SK-N-SH (cell line): Measurements from ENCODE around the gene ALDH5A1.
A peak's percentile ranks its signal among the peaks of the same experiment; 100 is the strongest.

Source experiments
- EZH2phosphoT487 ChIP-seq: fragments of 200-600 bp; sonication (generic); IDR thresholded peaks from 2 replicates; pipeline ENCODE4 v1.6.1; 2017; ENCODE audit warnings: low read depth, mixed run types, mild to moderate bottlenecking, antibody characterized with exemption, moderate library complexity, borderline replicate concordance
- FOXM1 ChIP-seq: IDR thresholded peaks from 2 replicates; pipeline ENCODE4 v1.4.0; 2012; ENCODE audit warnings: low read depth, mild to moderate bottlenecking
- GABPA ChIP-seq: IDR thresholded peaks from 2 replicates; pipeline ENCODE4 v1.4.0; 2012; ENCODE audit warnings: low read depth, mild to moderate bottlenecking
- GATA2 ChIP-seq: sonication (generic); formaldehyde crosslinking; IDR thresholded peaks from 2 replicates; pipeline ENCODE4 v1.5.0; 2020; ENCODE audit warnings: mild to moderate bottlenecking, missing genetic modification reagents
- JUND ChIP-seq: IDR thresholded peaks from 2 replicates; pipeline ENCODE4 v1.4.0; 2012
- SMC3 ChIP-seq: IDR thresholded peaks from 2 replicates; pipeline ENCODE4 v1.6.1; 2012; ENCODE audit warnings: low read depth, low read length, improper control_type of control experiment
- TAF1 ChIP-seq: IDR thresholded peaks from 2 replicates; pipeline ENCODE4 v1.6.1; 2012; ENCODE audit warnings: low read depth, mild to moderate bottlenecking, low read length, moderate library complexity, borderline replicate concordance
- TEAD4 ChIP-seq: IDR thresholded peaks from 2 replicates; pipeline ENCODE4 v1.4.0; 2012; ENCODE audit warnings: mild to moderate bottlenecking, borderline replicate concordance; ENCODE audit not compliant: insufficient read depth
- TF ChIP-seq, protein P1 (sequence below): IDR thresholded peaks from 2 replicates; pipeline ENCODE4 v1.4.0; 2012; ENCODE audit warnings: low read depth
- TF ChIP-seq, protein P2 (sequence below): fragments of 200-600 bp; sonication (generic); IDR thresholded peaks from 2 replicates; pipeline ENCODE4 v1.6.1; 2017; ENCODE audit warnings: antibody characterized with exemption, mild to moderate bottlenecking, moderate library complexity
- TF ChIP-seq, protein P3 (sequence below): IDR thresholded peaks from 2 replicates; pipeline ENCODE4 v1.6.1; 2012; ENCODE audit warnings: mild to moderate bottlenecking, low read depth, low read length, moderate library complexity

DNA sequence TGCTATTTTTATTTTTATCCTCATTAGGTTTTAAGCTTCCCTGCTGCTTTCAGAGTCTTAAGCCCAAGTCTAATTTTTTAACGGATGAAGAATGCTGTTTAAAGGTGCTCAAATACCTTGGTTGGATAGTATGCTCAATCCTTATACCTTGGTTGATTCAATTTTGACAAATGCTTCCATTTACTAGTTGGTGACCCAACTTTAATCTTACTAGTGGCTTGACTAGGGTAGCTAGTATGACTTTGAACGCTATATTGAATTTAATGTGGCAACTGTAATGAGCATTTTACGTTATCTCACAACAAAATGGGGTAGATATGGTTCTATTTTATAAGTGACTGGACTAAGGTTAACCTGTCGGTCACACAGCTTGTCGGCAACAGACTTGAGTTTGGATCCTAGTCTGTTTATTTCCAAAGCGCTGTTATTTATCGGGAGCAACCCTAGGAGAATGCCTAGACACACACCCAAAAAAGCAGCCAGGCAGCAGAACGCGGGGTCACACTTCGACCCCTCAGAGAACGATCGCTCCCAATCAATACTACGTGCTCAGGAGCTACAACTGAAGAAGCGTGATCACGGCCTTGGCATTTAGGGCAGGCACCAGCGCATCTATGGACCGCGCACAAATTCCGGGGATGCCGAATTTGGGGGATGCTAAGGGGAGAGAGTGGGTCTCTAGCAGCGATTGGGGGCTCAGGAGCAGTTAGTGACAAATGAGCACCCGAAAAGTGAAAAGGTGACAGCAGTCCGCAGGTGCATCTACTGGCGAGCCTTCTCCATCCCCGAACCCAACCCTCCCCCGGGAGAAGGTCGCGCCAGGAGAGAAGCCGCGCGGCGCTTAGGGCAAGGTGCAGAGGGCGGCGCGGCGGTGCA is 586 bp upstream of the ALDH5A1 start:
- TF ChIP-seq EZH2phosphoT487 = no peak
- no peak for TF ChIP-seq JUND
- no peak for TF ChIP-seq GABPA
- TF ChIP-seq, protein P1, sequence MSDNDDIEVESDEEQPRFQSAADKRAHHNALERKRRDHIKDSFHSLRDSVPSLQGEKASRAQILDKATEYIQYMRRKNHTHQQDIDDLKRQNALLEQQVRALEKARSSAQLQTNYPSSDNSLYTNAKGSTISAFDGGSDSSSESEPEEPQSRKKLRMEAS = no peak
- TF ChIP-seq, protein P2, sequence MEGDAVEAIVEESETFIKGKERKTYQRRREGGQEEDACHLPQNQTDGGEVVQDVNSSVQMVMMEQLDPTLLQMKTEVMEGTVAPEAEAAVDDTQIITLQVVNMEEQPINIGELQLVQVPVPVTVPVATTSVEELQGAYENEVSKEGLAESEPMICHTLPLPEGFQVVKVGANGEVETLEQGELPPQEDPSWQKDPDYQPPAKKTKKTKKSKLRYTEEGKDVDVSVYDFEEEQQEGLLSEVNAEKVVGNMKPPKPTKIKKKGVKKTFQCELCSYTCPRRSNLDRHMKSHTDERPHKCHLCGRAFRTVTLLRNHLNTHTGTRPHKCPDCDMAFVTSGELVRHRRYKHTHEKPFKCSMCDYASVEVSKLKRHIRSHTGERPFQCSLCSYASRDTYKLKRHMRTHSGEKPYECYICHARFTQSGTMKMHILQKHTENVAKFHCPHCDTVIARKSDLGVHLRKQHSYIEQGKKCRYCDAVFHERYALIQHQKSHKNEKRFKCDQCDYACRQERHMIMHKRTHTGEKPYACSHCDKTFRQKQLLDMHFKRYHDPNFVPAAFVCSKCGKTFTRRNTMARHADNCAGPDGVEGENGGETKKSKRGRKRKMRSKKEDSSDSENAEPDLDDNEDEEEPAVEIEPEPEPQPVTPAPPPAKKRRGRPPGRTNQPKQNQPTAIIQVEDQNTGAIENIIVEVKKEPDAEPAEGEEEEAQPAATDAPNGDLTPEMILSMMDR = peak; percentile 23; the same call in 1 of the 2 replicates
- TF ChIP-seq SMC3 = no peak
- TF ChIP-seq FOXM1 = no peak
- TF ChIP-seq, protein P3, sequence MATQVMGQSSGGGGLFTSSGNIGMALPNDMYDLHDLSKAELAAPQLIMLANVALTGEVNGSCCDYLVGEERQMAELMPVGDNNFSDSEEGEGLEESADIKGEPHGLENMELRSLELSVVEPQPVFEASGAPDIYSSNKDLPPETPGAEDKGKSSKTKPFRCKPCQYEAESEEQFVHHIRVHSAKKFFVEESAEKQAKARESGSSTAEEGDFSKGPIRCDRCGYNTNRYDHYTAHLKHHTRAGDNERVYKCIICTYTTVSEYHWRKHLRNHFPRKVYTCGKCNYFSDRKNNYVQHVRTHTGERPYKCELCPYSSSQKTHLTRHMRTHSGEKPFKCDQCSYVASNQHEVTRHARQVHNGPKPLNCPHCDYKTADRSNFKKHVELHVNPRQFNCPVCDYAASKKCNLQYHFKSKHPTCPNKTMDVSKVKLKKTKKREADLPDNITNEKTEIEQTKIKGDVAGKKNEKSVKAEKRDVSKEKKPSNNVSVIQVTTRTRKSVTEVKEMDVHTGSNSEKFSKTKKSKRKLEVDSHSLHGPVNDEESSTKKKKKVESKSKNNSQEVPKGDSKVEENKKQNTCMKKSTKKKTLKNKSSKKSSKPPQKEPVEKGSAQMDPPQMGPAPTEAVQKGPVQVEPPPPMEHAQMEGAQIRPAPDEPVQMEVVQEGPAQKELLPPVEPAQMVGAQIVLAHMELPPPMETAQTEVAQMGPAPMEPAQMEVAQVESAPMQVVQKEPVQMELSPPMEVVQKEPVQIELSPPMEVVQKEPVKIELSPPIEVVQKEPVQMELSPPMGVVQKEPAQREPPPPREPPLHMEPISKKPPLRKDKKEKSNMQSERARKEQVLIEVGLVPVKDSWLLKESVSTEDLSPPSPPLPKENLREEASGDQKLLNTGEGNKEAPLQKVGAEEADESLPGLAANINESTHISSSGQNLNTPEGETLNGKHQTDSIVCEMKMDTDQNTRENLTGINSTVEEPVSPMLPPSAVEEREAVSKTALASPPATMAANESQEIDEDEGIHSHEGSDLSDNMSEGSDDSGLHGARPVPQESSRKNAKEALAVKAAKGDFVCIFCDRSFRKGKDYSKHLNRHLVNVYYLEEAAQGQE = no peak
- no peak for TF ChIP-seq GATA2
- no peak for TF ChIP-seq TAF1
- TF ChIP-seq TEAD4 = no peak
